ENCODE measurements around the gene NSUN6.

NSUN6 gene

GRCh38 chr10:18556522-18557147, 94.8 kb downstream of the NSUN6 start:
- Histone ChIP-seq H3K4me3 (ENCODE audit: severe bottlenecking) (no peak overlapping the region), H3K36me3 (ENCODE audit: low read depth) (no peaks in the 10 kb centered on the region), H3K27me3 (ENCODE audit: insufficient read depth, poor library complexity, severe bottlenecking) (no peaks in the 10 kb centered on the region), H3K9me3 (ENCODE audit: severe bottlenecking) (no peaks in the 10 kb centered on the region), H3K4me1 (ENCODE audit: insufficient read depth, poor library complexity, severe bottlenecking) (no peaks in the 10 kb centered on the region), H3K27ac (ENCODE audit: poor library complexity, severe bottlenecking) (no peak overlapping the region)
- TF ChIP-seq, protein P1, sequence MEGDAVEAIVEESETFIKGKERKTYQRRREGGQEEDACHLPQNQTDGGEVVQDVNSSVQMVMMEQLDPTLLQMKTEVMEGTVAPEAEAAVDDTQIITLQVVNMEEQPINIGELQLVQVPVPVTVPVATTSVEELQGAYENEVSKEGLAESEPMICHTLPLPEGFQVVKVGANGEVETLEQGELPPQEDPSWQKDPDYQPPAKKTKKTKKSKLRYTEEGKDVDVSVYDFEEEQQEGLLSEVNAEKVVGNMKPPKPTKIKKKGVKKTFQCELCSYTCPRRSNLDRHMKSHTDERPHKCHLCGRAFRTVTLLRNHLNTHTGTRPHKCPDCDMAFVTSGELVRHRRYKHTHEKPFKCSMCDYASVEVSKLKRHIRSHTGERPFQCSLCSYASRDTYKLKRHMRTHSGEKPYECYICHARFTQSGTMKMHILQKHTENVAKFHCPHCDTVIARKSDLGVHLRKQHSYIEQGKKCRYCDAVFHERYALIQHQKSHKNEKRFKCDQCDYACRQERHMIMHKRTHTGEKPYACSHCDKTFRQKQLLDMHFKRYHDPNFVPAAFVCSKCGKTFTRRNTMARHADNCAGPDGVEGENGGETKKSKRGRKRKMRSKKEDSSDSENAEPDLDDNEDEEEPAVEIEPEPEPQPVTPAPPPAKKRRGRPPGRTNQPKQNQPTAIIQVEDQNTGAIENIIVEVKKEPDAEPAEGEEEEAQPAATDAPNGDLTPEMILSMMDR (IDR thresholded peaks at IDR 0.05; ENCODE audit: poor library complexity, severe bottlenecking) = no peak
- ATAC-seq (ENCODE audit: low read depth) (no peak), DNase-seq (ENCODE audit: low spot score) (no peak)

DNA sequence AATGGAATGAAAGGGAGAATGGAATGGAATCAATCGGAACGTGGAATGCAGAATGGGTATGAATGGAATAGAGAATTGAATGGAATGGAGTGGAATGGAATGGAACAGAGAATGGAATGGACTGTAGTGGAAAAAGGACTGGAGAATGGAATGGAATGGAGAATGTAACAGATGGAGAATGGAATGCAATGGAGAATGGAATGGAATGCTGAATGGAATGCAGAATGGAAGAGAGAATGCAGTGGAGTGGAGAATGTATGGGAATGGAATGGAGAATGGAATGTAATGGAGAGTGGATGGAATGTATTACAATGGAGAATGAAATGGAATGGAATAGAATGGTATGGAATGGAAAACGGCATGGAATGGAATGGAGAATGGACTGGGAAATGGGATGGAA, 96.9 kb downstream of the NSUN6 start:
- ATAC-seq (ENCODE audit: low read depth) = no peak
- no peak for DNase-seq (ENCODE audit: low spot score)
- peaks cover 3% of the 10 kb centered on the region; the same call in 1 of the 2 replicates for H3K36me3 ChIP-seq (ENCODE audit: low read depth)
- H3K27me3 ChIP-seq (ENCODE audit: insufficient read depth, poor library complexity, severe bottlenecking) = no peaks in the 10 kb centered on the region
- no peak overlapping the region for H3K4me3 ChIP-seq (ENCODE audit: severe bottlenecking)
- H3K4me1 ChIP-seq (ENCODE audit: insufficient read depth, poor library complexity, severe bottlenecking) = no peaks in the 10 kb centered on the region
- no peak overlapping the region for H3K27ac ChIP-seq (ENCODE audit: poor library complexity, severe bottlenecking)
- TF ChIP-seq, protein P1 (IDR thresholded peaks at IDR 0.05; ENCODE audit: poor library complexity, severe bottlenecking) = no peak
- no peaks in the 10 kb centered on the region for H3K9me3 ChIP-seq (ENCODE audit: severe bottlenecking)

GRCh38 chr10:18551473-18551872, 99.9 kb downstream of the NSUN6 start:
- Histone ChIP-seq H3K27ac (ENCODE audit: poor library complexity, severe bottlenecking) (no peak overlapping the region), H3K36me3 (ENCODE audit: low read depth) (peaks cover 3% of the 10 kb centered on the region; the same call in 1 of the 2 replicates), H3K9me3 (ENCODE audit: severe bottlenecking) (no peaks in the 10 kb centered on the region), H3K4me1 (ENCODE audit: insufficient read depth, poor library complexity, severe bottlenecking) (no peaks in the 10 kb centered on the region), H3K4me3 (ENCODE audit: severe bottlenecking) (no peak overlapping the region), H3K27me3 (ENCODE audit: insufficient read depth, poor library complexity, severe bottlenecking) (no peaks in the 10 kb centered on the region)
- no peak for DNase-seq (ENCODE audit: low spot score)
- no peak for ATAC-seq (ENCODE audit: low read depth)
- TF ChIP-seq, protein P1 (IDR thresholded peaks at IDR 0.05; ENCODE audit: poor library complexity, severe bottlenecking) = no peak

- Histone ChIP-seq H3K9me3 (ENCODE audit: severe bottlenecking) (no peaks in the 10 kb centered on the region), H3K27me3 (ENCODE audit: insufficient read depth, poor library complexity, severe bottlenecking) (no peaks in the 10 kb centered on the region), H3K36me3 (ENCODE audit: low read depth) (peaks cover 10% of the 10 kb centered on the region; the same call in 1 of the 2 replicates), H3K27ac (ENCODE audit: poor library complexity, severe bottlenecking) (no peak overlapping the region), H3K4me1 (ENCODE audit: insufficient read depth, poor library complexity, severe bottlenecking) (no peaks in the 10 kb centered on the region), H3K4me3 (ENCODE audit: severe bottlenecking) (no peak overlapping the region)
- ATAC-seq (ENCODE audit: low read depth) = no peak
- no peak for DNase-seq (ENCODE audit: low spot score)
- TF ChIP-seq, protein P1 (IDR thresholded peaks at IDR 0.05; ENCODE audit: poor library complexity, severe bottlenecking) = no peak
Observed at GRCh38 chr10:18549105-18549504, 102.3 kb downstream of the NSUN6 start.

DNA sequence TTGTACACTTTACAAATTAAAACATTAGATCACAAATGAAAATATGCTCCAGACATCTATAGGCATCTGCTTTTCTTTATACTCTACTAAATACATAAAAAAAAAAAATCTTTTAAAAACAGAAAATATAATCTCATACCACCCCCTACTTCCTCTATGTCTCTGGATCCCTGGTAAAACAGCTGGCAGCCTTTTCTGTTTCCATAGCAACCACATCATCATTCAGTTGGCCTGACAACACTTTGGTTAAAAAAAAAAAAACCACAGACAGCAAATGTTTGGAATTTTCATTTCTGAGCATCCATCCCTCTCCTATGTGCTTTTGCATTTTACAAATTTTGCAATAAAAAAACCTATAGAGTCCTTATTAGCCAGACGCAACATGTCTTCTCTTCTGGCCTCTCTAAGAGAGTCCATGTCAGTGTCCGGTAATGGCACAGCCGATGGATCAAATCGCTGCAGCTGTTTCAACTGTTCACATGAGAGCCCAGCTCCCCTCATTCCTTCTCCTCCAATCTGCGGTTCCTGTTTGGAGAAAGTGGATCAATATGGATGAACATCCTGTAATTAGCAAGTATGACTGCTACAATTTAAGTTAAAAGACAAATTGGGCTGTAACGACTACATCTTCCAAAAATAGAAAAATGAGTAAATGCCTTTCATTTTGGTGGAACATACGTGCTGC, 105.6 kb downstream of the NSUN6 start:
- Histone ChIP-seq H3K4me3 (ENCODE audit: severe bottlenecking) (no peak overlapping the region), H3K27me3 (ENCODE audit: insufficient read depth, poor library complexity, severe bottlenecking) (no peaks in the 10 kb centered on the region), H3K9me3 (ENCODE audit: severe bottlenecking) (no peaks in the 10 kb centered on the region), H3K4me1 (ENCODE audit: insufficient read depth, poor library complexity, severe bottlenecking) (no peaks in the 10 kb centered on the region), H3K36me3 (ENCODE audit: low read depth) (peaks cover 18% of the 10 kb centered on the region), H3K27ac (ENCODE audit: poor library complexity, severe bottlenecking) (no peak overlapping the region)
- ATAC-seq (ENCODE audit: low read depth) (no peak), DNase-seq (ENCODE audit: low spot score) (no peak)
- TF ChIP-seq, protein P1 (IDR thresholded peaks at IDR 0.05; ENCODE audit: poor library complexity, severe bottlenecking) = no peak

Data from RWPE2 (cell line).